GM12892 (cell line): ENCODE data around the gene ARHGAP26.
"Not testable (repeated sequence)": the region's sequence is repeated elsewhere in the genome, so short reads cannot be mapped to it uniquely, and the experiment has no call there.

ENCODE experiments used
- DNase-seq: peaks from one replicate; pipeline ENCODE4 v3.0.0; 2011; ENCODE audit not compliant: insufficient read length
- FAIRE-seq: peaks from 2 replicates; lab custom pipeline; 2011; peaks lifted over from hg19 to GRCh38; lab: Jason Lieb, UNC
- POLR2A ChIP-seq: IDR thresholded peaks from 2 replicates; pipeline ENCODE4 v1.6.1; 2011; ENCODE audit warnings: low read depth, low read length, control low read depth
- POLR2AphosphoS5 ChIP-seq: IDR thresholded peaks from 2 replicates; pipeline ENCODE4 v1.6.1; 2011; ENCODE audit warnings: low read depth, low read length, control low read depth
- TAF1 ChIP-seq: IDR thresholded peaks from 2 replicates; pipeline ENCODE4 v1.6.1; 2011; ENCODE audit warnings: low read depth, mild to moderate bottlenecking, control low read depth, low read length, borderline replicate concordance

The ARHGAP26 gene

GRCh38 chr5:142961440-142962173, 191.4 kb downstream of the ARHGAP26 start:
- no peak for DNase-seq
- no peak for FAIRE-seq
- TF ChIP-seq POLR2AphosphoS5 = no peak
- TF ChIP-seq TAF1 = no peak
- TF ChIP-seq POLR2A = no peak

GRCh38 chr5:142962174-142962533, 192.0 kb downstream of the ARHGAP26 start:
- TF ChIP-seq POLR2AphosphoS5 (no peak), TAF1 (no peak), POLR2A (no peak)
- FAIRE-seq (no peak), DNase-seq (no peak)

GRCh38 chr5:142965258-142966120, 195.3 kb downstream of the ARHGAP26 start:
- not testable (repeated sequence) for DNase-seq, FAIRE-seq

GRCh38 chr5:142966121-142966420, 195.9 kb downstream of the ARHGAP26 start:
- FAIRE-seq (no peak), DNase-seq (no peak)
- TF ChIP-seq POLR2A (no peak), POLR2AphosphoS5 (no peak), TAF1 (no peak)

GRCh38 chr5:142969186-142969585, 199.0 kb downstream of the ARHGAP26 start:
- DNase-seq (no peak), FAIRE-seq (no peak)
- TF ChIP-seq POLR2AphosphoS5 (no peak), TAF1 (no peak), POLR2A (no peak)

GRCh38 chr5:142969624-142970439, 199.7 kb downstream of the ARHGAP26 start:
- TF ChIP-seq POLR2A (no peak), TAF1 (no peak), POLR2AphosphoS5 (no peak)
- no peak for FAIRE-seq
- no peak for DNase-seq

GRCh38 chr5:142970440-142971030, 200.4 kb downstream of the ARHGAP26 start:
- DNase-seq (no peak), FAIRE-seq (no peak)
- no peak for TF ChIP-seq POLR2AphosphoS5
- no peak for TF ChIP-seq TAF1
- TF ChIP-seq POLR2A = no peak

- FAIRE-seq = no peak
- no peak for DNase-seq
- no peak for TF ChIP-seq TAF1
- TF ChIP-seq POLR2A = no peak
- no peak for TF ChIP-seq POLR2AphosphoS5
Observed at GRCh38 chr5:142971303-142972013, 201.3 kb downstream of the ARHGAP26 start.

GRCh38 chr5:142972064-142972570, 201.9 kb downstream of the ARHGAP26 start:
- no peak for TF ChIP-seq POLR2AphosphoS5
- FAIRE-seq = no peak
- DNase-seq = no peak

GRCh38 chr5:142973932-142974331, 203.8 kb downstream of the ARHGAP26 start:
- DNase-seq (no peak), FAIRE-seq (no peak)
- TF ChIP-seq TAF1 = no peak
- TF ChIP-seq POLR2AphosphoS5 = no peak
- no peak for TF ChIP-seq POLR2A

GRCh38 chr5:142974409-142974808, 204.2 kb downstream of the ARHGAP26 start:
- DNase-seq (no peak), FAIRE-seq (no peak)
- TF ChIP-seq TAF1 (no peak), POLR2A (no peak), POLR2AphosphoS5 (no peak)
